Measurements from ENCODE around the gene ZNF557. TPM values are rescaled to one million over a fixed set of nuclear protein-coding genes. Genes with fewer than 3 reads are reported as not detected.

Gene ZNF557
- total and polyA plus RNA-seq, 12 donors = 1.1 to 5.8 (median 3.9) TPM

- peak overlapping the region; percentile 74 to 99 (median 87) for H3K4me3 ChIP-seq
- H3K27ac ChIP-seq = peak overlapping the region; percentile 53 to 93 (median 84)
- H3K36me3 ChIP-seq = peaks cover 0 to 45% (median 39%) of the 10 kb centered on the region in 9 donors
- intact Hi-C loops (cut with DNase I) = loop anchor here in 1 of 10 donors (10.0 kb wide), 1 partner anchor 335 kb away; the partner anchor contains the start of genes GPR108 and TRIP10
- whole genome bisulfite sequencing, 2 donors = 0 to 1% methylated on average over 12 of the region's 12 CpGs
- H3K4me1 ChIP-seq = peaks cover 0 to 15% (median 10%) of the 10 kb centered on the region in 9 donors
- H3K27me3 ChIP-seq = no peaks in the 10 kb centered on the region
- peaks cover 0 to 8% (median 0%) of the 10 kb centered on the region in 11 donors for H3K9me3 ChIP-seq
- no peak for DNase-seq
- ATAC-seq = peak in 3 of 8 donors; percentile 14 to 29 (median 18)
- no peak for TF ChIP-seq CTCF (IDR thresholded peaks at IDR 0.05)
These were observed 362 bp downstream of the ZNF557 start for GRCh38 chr19:7069904-7070226.

GRCh38 chr19:7072541-7072940, 3.0 kb downstream of the ZNF557 start:
- Histone ChIP-seq H3K27ac (no peak overlapping the region), H3K4me1 (peaks cover 0 to 15% (median 10%) of the 10 kb centered on the region in 9 donors), H3K27me3 (no peaks in the 10 kb centered on the region), H3K36me3 (peaks cover 15 to 72% (median 66%) of the 10 kb centered on the region in 9 donors), H3K9me3 (peaks cover 0 to 28% (median 14%) of the 10 kb centered on the region in 11 donors), H3K4me3 (no peak overlapping the region)
- 94 to 96% methylated on average over 6 of the region's 6 CpGs for WGBS, 2 donors
- DNase-seq = no peak
- intact Hi-C loops (cut with DNase I) = no loop called here
- ATAC-seq = no peak
- no peak for TF ChIP-seq CTCF (IDR thresholded peaks at IDR 0.05)

- H3K9me3 ChIP-seq = peaks cover 2 to 51% (median 36%) of the 10 kb centered on the region in 11 donors
- H3K36me3 ChIP-seq = peaks cover 27 to 94% (median 88%) of the 10 kb centered on the region in 9 donors
- no peak overlapping the region for H3K27ac ChIP-seq
- ATAC-seq = no peak
- no peak for DNase-seq
- 98% methylated on average over 28 to 29 of the region's 29 CpGs for WGBS, 2 donors
- no peak overlapping the region for H3K4me3 ChIP-seq
- no peak for TF ChIP-seq CTCF (IDR thresholded peaks at IDR 0.05)
- intact Hi-C loops (cut with DNase I) = no loop called here
- no peaks in the 10 kb centered on the region for H3K27me3 ChIP-seq
- peaks cover 0 to 15% (median 9%) of the 10 kb centered on the region in 9 donors for H3K4me1 ChIP-seq
These were observed 5.3 kb downstream of the ZNF557 start for GRCh38 chr19:7074705-7075282.

- no peak overlapping the region for H3K4me3 ChIP-seq
- TF ChIP-seq CTCF (IDR thresholded peaks at IDR 0.05) = no peak
- 97% methylated on average over 6 of the region's 6 CpGs for WGBS, 2 donors
- no peaks in the 10 kb centered on the region for H3K27me3 ChIP-seq
- DNase-seq (no peak), ATAC-seq (no peak)
- H3K27ac ChIP-seq = no peak overlapping the region
- H3K36me3 ChIP-seq = peaks cover 27 to 100% (median 95%) of the 10 kb centered on the region in 9 donors
- intact Hi-C loops (cut with DNase I) = no loop called here
- peaks cover 0 to 2% (median 0%) of the 10 kb centered on the region in 9 donors for H3K4me1 ChIP-seq
- H3K9me3 ChIP-seq = peaks cover 7 to 64% (median 48%) of the 10 kb centered on the region in 11 donors
These were observed 6.6 kb downstream of the ZNF557 start for GRCh38 chr19:7076151-7076550.
